Measurements from ENCODE around the gene LMX1A.

The LMX1A gene

DNA sequence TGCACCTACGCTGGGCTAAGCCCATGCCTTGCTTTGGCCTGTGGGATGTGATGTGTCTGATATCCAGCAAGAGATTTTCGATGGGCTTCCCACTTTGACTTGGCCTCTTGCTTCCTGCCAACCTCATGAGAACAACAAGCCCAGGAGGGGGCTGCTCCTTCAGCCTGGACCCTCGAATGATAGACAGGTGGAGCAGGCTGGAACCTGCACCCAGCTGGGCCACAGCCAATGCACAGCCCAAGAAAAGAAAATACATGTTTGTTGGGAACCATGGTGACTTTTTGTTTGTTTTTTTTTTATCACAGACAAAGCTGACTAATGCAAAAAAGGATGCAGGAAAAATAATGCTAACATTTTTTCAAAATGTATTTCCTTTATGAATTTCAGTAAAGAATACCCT lies 144.3 kb downstream of the LMX1A start:
- DNase-seq = no peak

GRCh38 chr1:165207853-165208515 lies 148.5 kb downstream of the LMX1A start:
- peak; percentile 23 for DNase-seq

DNA sequence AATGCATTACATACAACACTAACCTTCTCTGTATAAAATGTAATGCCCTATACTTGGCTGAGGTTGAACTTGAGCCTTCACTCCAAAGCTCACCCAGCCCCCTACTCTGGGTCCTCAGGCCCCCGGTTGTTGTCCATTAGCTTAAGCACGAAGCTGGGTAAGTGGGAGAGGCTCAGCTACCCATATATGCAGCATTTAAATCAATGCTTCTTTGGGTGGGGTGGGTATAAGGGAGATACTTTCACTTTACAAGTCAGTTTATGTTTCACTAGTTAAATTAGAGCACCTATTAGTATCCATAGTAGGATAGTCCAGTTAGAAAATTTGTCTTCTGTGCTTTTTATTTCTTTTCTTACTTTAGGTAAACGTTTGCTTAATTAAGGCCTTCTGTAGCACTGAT lies 151.4 kb downstream of the LMX1A start:
- no peak for DNase-seq

GRCh38 chr1:165204548-165204947 lies 152.0 kb downstream of the LMX1A start:
- no peak for DNase-seq

- no peak for DNase-seq
These were observed 165.4 kb downstream of the LMX1A start for GRCh38 chr1:165191087-165191486.

GRCh38 chr1:165189913-165190312 lies 166.6 kb downstream of the LMX1A start:
- no peak for DNase-seq

GRCh38 chr1:165189011-165189410 lies 167.5 kb downstream of the LMX1A start:
- no peak for DNase-seq

DNA sequence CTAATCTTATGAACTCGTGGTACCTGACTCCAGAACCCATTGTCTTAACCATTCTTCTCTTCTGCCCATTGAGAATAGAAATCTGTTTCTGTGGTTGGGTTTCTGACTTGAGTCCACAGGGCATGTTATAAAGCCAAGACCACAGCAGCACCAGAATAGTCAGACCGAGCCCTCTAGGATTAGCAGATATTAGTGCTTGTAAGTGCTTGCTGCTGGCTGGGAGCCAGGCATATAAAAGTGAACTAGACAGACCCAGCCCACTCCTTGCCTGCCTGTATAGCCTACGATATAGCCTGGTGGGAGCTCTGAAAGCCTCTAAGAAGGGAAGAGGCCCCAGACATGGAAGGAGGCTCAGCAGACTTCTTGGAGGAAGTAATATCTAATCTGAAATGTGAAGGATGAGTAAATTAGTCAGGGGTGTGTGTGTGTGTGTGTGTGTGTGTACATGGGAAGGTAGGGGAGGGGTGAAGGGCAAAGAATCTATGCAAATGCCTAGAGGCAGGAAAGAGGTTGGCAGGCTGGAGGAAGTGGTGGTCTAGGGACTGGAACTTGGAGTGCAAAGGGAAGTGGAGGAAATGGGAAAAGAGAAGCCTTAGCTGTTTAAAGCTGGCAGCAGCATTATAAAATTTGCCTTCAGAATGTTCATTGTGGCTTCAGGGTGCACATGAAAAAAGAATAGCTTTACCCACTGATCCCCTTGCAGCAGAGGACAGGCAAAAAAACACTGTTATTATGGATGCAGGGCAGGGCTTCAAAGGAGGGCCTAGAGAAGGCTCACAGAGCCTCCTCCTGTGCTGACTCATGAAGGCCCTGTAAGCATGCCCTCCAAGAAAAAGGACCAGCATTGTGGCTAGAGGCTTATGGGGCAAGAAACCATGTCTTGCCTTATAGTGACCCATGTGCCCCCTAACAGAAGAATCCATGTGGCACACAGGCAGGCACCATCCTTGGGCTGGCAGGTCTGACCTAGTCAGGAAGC lies 169.2 kb downstream of the LMX1A start:
- DNase-seq = no peak

- no peak for DNase-seq
These were observed 171.2 kb downstream of the LMX1A start for GRCh38 chr1:165185161-165185889.

GRCh38 chr1:165182975-165183374 lies 173.5 kb downstream of the LMX1A start:
- no peak for DNase-seq

DNA sequence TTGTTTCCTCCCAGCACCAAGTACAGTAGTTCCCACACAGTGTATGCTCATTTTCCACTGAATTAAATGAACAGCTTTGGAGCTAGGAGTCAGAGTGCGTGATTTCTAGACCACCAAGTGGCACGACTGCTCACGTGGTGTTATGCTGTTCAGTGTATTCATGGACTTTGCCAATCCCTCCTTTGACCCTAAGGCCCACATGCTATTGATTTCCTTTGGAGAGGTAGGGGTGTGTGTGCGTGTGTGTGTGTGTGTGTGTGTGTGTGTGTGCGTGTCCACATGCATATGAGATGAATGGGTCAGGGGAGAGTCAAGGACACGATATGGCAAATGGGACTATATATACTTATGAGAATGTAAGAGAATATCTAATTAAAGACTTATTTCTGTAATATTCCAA lies 177.2 kb downstream of the LMX1A start:
- no peak for DNase-seq

DNA sequence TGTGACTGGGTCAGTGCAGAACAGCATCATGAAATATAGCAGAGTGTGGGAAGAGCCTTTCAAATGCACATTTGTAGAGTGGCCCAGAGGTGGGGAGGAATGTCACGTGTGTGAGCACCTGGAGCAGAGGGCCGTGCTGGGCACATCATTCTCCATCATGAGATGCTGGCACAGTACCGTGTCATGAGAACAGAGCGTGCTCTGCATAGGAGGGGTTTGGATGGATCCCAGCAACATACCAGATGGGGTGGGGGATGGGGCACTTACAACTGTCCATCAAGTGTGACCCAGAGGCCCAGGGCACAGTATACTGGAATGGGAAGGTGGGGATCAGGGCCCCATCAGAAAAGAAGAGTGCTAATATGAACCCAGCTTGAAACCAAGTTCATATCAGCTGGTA lies 182.0 kb downstream of the LMX1A start:
- peak; percentile 62 for DNase-seq

- DNase-seq = no peak
These were observed 182.7 kb downstream of the LMX1A start for GRCh38 chr1:165173818-165174217.

GRCh38 chr1:165173409-165173808 lies 183.1 kb downstream of the LMX1A start:
- DNase-seq = peak; percentile 6

DNA sequence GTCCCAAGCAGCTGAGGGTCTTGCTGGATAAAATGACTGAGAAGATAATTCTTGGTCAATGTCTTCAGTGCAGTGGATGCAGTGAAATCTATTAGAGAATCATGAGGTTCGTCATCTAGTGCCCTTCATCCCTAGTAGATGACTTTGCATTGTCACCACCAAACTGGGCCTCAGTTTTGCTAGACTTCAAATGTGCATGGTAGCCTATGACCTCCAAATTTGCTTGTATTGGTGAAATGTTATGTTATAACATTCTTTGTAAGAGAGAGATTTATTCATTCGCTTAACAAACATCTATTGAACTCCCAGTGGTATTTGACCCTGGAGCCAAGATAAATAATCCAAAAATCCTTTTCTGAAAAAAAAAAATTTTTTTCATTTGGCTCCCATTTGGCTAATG lies 183.8 kb downstream of the LMX1A start:
- DNase-seq = no peak

DNA sequence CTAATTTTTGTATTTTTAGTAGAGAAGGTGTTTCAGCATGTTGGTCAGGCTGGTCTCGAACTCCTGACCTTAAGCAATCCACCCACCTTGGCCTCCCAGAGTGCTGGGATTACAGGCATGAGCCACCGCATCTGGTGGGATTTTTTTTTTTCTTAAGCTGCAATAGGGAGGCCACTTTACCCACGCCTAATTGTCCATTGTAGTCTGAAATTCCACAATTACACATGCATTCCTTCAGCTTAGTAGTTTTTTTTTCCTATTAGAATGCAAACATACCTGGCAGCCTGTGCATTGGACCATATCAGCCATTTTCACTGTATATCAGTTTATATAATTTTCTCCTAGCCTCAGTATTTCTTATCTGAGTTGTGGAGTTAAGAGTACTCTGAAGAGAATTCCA lies 186.8 kb downstream of the LMX1A start:
- no peak for DNase-seq

DNA sequence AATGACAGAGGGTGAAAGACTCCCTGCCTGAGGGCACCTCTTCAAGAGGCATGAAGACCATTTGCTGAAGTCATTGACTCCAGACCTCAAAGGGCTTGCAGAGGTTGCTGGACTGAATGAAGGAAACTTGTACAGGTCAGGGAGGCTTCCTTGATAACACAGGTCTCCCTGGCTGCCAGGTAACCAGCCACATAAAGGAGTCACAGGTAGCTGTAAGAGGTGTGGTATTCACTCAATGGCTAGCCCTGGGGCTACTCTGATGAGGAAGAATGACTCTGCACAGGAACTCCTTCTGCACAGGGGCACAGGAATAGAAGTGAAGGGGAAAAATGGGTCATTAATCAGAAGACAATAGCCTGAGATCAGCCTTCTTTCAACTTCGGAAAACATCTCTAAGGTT lies 187.5 kb downstream of the LMX1A start:
- no peak for DNase-seq

DNA sequence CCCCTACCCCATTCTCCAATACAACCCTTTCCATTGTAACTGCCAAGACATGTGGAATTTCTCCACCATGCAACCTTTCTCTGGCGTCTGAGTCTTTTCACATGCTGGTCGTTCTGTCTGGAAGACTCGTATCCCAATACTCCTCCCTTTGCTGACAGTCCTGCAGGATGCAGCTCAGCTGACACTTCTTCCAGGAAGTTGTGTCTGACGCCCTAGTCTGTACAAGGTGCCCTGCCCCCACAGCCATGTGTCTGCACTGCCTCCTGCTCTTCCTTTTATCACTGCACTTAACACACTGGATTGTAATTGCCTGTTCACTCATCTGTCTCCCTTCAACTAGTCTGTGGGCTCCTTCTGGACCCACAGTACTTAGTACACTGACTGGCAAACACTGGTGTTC lies 188.0 kb downstream of the LMX1A start:
- DNase-seq = no peak

DNA sequence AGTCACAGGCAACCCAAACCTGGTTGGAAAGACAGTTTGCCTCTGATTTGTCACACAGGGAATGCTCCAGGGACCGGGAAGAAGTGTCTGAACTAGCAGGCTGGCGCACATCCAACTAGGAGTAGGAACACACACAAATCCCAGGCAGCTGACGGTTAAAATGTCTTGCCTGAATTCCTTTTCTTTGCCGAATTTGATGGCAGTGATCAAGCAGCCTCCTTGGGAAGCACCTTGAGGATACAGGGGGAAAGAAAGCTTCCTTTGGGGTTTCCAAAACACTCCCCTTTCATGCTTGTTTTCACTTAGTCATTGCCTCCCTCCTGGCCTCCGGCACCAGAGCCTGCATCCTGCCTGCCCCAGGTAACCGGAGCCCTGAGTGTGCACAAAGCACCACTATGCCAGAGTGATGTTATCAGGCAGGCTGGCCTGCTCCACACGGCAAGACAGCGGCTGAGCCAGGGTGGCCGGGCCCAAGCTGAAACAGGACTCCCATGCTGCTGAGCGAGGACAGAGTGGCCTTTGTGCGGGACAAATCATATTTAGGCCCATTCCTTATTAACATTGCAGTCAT lies 193.8 kb downstream of the LMX1A start:
- peak; percentile 98 for DNase-seq

GRCh38 chr1:165161130-165161529 lies 195.4 kb downstream of the LMX1A start:
- no peak for DNase-seq

DNA sequence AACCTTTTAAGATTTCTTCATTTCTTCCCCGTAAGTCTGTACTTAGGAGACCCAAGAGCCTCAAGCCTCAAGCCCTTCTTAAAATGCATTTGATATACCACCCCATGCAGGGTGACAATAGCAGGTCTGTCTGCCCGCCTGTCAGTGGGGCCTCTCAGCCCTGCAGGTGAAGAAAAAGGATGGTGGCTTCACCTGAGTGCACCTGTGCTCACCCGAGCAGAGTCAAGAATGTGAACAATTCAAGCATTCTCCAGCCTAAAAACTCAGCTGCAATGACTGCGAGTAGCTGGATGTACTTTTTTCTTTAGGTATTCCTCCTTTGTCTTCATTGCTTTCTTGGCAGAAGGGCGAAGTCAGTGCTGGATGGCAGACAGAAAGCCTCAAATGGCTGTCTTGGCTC lies 203.3 kb downstream of the LMX1A start:
- DNase-seq = no peak

DNA sequence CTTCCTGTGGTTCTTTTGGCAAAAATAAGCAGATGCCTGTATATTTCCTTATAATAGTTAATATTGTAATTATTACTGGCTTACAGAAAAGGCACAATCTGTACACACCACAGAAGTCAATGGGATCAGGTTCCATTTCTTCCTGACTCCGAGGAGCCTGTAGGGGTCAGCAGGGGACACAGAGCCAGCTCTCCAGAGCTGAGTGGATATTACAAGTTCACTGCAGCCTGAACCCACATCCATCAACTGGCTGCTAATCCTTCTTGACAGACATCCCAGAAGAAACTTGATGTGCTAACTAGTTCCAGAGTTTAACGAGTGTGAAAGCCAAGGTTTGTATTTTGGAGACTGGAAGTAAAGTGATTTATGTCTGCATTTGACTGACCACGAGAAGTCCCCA lies 203.8 kb downstream of the LMX1A start:
- DNase-seq = peak; percentile 33

- DNase-seq = no peak
These were observed 204.4 kb downstream of the LMX1A start for GRCh38 chr1:165152109-165152508.

All from NCI-H2171 treated with DMSO at 0.1 percent for 48 hours (cell line).